DND-41 (cell line): Measurements from ENCODE around the gene EPS15.

Source experiments
- CTCF ChIP-seq: IDR thresholded peaks from 2 replicates; pipeline ENCODE4 v1.5.1; 2012; ENCODE audit warnings: borderline replicate concordance, low read length, moderate library complexity, mild to moderate bottlenecking; ENCODE audit not compliant: poor library complexity, severe bottlenecking; ENCODE audit errors: extremely low read depth
- EZH2 ChIP-seq: IDR thresholded peaks from 3 replicates; pipeline ENCODE4 v1.6.1; 2012; ENCODE audit warnings: borderline replicate concordance, low read depth, mild to moderate bottlenecking, moderate library complexity, low read length, inconsistent platforms; ENCODE audit not compliant: severe bottlenecking

DNA sequence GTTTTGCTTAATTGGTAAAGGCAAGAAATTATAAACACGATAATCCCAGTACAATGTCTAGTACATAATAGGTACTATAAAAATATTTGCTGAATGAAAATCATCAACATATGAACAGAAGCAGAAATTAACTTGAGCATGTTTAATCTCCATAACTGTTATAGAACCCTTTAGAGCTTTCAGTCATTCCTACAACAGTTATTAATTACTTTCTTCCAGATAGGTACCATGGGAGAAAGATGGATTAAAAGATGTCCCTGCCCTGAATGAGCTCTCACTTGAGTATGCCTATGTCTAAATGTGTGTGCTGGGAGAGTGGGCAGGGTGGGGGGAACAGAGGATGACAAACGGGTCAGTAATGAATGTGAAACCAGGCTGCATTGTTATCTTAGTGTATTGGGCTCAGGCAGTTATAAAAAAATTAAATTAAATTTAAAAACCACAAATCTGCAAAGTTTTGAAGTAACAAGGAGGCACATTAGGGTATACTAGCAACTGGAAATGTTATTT is 2.4 kb downstream of the EPS15 start:
- TF ChIP-seq CTCF (no peak), EZH2 (no peak)
